CD4-positive, alpha-beta T cell treated with Interleukin-6 for 4 hours (primary cell): ENCODE results near the gene KIAA1755.
"Not testable (repeated sequence)": the region's sequence is repeated elsewhere in the genome, so short reads cannot be mapped to it uniquely, and the experiment has no call there.

Experiments used
- DNase-seq: peaks from one replicate; pipeline ENCODE4 v3.0.0-alpha.2; 2020; ENCODE audit warnings: mixed read lengths

The KIAA1755 gene

DNA sequence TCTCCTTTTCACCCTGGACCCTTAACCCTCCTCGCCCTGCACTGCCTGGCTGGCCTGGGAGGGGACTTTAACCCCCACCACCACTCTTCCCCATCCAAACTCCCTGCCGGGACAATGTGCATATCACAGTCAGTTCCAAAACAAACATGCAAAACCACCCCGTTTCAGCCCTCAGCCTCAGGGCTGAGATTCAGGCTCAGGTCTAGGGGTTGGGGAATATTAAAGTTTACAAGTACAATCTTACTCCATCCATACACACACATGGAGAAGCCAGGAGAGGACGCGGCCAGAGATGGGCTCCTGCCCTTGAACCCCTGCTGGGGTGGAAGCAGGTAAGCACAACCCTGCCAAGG, 534 bp downstream of the KIAA1755 start:
- no peak for DNase-seq

DNA sequence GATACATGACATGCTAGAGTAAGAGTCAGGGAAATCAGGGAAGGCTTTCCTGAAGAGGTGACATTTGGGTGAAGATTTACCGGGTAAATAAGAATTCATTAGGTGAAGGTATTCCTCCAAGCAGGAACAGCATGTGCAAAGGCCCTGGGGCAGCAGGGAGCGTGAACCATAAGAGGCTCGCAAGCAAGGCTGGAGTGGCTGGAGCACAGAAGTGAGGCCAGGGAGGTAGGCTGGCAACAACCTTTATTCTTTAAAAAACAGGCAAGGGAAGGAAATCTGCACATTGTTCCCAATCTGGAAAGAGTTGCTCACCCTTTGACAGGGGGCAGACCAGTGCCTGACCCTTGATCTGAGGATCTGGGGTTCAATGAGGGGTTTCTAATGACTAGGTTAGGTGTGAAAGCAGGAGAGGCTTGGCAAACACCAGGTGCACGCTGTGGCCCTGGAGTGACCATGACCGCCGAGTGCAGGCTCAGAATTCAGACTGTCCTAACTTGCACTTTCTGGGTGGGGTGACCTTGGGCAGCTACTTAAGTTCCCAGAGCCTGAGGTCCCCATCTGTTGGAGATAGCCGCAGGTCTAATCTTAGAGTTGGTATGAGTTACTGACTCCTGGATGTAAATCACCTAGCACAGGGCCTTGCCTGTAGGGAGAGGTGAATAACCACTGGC, 1.9 kb downstream of the KIAA1755 start:
- no peak for DNase-seq

DNA sequence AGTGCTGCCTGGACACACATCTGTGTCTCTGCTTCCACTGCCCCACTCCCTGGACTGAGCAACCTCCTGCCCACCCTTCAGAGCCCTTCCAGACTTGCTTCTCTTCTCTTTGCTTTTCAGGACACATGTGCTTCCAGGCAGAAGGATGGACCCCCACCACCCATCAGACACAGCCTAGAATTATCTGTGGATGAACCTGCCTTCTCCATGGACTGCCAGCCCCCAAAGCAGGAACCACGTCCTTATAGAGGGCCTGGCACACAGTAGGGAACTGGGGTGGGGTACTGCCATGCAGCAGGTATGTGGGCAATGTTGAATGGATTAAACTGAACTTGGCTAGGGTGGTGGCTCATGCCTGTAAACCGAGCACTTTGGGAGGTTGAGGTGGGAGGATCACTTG, 3.6 kb downstream of the KIAA1755 start:
- DNase-seq, result no peak

GRCh38 chr20:38256021-38256420, 4.5 kb downstream of the KIAA1755 start:
- DNase-seq, result no peak

GRCh38 chr20:38255393-38255792, 5.1 kb downstream of the KIAA1755 start:
- no peak for DNase-seq

GRCh38 chr20:38254621-38255020, 5.9 kb downstream of the KIAA1755 start:
- not testable (repeated sequence) for DNase-seq

DNA sequence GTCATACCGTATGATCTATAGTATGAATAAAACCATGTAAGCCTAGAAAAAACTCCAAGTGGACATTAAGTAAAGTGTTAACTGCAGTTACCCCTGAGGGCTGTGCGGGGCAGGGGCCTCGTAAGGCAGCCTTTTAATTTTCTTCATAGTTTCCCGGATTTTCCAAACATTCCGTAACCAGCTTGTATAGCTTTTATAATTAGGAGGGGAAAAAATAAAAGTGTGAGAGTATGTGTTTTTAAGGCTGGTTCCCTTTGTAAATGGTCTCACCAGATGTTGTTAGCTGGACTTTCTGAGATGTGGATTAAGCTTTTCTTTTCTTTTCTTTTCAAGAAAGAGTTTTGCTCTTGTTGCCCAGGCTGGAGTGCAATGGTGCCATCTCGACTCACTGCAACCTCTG, 7.0 kb downstream of the KIAA1755 start:
- DNase-seq, result no peak

GRCh38 chr20:38252292-38253288, 7.9 kb downstream of the KIAA1755 start:
- no peak for DNase-seq

- DNase-seq, result not testable (repeated sequence)
Measured at GRCh38 chr20:38251441-38251840, 9.1 kb downstream of the KIAA1755 start.

DNA sequence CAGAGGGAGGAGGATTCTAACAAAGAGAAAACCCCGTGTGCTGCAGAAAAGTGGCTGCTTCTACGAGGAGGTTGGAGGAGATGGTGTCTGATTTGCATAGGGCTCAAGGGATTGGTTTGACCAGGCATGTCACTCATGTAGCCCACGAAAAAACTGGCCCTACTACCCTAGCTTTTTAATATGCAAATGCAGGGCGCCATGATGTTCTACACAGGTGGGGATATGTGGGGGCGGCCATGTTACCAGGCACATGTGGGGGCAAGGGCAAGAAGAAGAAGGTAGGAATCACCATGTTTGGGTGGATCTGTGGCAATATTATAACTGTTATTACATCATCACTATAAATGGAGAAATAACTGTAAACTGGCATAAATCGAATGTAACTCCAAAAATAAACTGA, 9.9 kb downstream of the KIAA1755 start:
- no peak for DNase-seq

GRCh38 chr20:38249536-38250310, 10.8 kb downstream of the KIAA1755 start:
- DNase-seq, result no peak

DNA sequence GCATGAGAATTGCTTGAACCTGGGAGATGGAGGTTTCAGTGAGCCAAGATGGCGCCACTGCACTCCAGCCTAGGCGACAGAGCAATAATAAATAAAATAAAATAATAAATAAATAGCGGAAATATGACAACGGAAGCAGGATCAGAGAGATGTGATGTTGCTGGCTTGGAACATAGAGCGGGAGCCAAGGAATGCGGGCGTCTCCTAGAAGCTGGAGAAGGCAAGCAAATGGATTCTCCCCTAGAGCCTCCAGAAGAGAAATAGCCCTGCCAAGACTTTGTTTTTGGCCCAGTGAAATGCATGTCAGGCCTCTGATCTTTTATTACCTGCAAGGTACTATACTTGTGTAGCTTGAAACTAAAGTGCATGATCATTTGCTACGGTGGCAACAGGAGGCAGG, 12.4 kb downstream of the KIAA1755 start:
- DNase-seq, result no peak

- DNase-seq, result not testable (repeated sequence)
Measured at GRCh38 chr20:38247725-38248124, 12.8 kb downstream of the KIAA1755 start.

- DNase-seq, result no peak
Measured at GRCh38 chr20:38247166-38247509, 13.4 kb downstream of the KIAA1755 start.

DNA sequence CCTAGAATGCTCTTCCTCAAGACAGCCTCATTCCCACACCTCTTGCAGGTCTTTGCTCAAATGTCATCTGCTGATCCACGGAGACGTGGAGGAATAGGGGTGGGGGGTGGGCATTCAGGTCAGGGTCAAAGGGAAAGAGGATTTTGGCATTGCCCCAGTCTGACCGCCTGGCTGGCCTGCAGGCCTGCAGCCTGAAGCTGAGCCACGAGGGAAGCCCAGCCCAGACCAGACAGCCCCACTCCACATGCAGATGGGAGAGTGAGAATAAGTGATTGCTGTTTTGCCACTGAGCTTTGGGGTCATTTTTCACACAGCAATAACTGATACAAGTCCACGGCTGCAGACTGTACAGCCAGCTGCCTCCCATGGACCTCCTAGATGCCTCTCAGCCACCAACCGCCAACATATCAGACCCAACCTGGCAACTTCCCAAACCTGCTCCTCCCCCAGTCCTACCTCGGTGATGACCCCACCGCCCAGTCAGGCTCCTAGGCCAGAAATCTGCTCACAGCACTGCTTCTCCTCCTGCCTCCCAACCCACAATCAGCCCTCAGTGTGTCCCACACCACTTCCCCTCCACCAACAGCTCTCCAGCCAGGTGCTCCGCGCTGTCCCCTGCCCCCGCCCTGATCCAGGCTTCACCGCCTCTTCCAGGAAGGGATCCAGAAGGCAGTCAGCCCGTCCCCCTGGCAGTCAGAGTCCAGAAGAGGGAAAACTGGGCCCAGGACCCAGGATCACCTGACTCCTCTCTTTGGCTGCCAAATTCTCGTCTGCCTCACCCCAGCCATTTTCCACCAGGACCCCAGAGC, 14.0 kb downstream of the KIAA1755 start:
- DNase-seq, result no peak

DNA sequence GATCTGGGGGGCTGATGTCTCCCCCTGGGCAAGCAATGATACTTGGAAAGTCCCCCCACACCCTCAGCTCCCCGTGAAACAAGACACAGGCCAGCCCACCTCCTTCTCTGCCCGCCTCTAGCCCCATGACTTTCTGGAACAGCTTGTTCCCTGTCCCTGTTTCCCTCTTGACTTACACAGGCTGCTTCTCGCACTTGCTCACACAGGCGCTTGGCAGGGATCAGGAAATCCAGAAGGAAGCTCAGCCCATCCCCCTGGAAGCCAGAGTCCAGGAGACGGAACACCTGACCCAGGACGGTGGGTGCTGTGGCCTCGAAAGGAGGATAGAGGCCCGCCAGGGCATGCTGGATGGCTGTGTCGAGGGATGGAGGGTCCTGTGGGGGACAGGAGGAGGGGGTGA, 14.8 kb downstream of the KIAA1755 start:
- no peak for DNase-seq

DNA sequence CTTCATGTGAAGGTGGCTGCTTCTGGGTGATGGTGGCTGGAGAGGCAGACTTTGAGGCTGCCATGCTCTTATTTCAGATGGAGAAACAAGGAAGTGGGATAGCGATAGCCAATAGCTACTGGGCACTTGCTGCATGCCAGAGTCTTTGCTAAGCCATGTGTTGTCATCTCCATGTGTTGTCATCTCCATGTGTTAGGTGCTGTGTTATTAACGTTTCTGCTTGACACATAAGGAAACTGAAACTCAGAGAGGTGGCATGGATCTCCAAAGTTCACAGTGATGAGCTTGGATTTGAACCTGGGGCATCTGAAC, 16.9 kb downstream of the KIAA1755 start:
- no peak for DNase-seq

DNA sequence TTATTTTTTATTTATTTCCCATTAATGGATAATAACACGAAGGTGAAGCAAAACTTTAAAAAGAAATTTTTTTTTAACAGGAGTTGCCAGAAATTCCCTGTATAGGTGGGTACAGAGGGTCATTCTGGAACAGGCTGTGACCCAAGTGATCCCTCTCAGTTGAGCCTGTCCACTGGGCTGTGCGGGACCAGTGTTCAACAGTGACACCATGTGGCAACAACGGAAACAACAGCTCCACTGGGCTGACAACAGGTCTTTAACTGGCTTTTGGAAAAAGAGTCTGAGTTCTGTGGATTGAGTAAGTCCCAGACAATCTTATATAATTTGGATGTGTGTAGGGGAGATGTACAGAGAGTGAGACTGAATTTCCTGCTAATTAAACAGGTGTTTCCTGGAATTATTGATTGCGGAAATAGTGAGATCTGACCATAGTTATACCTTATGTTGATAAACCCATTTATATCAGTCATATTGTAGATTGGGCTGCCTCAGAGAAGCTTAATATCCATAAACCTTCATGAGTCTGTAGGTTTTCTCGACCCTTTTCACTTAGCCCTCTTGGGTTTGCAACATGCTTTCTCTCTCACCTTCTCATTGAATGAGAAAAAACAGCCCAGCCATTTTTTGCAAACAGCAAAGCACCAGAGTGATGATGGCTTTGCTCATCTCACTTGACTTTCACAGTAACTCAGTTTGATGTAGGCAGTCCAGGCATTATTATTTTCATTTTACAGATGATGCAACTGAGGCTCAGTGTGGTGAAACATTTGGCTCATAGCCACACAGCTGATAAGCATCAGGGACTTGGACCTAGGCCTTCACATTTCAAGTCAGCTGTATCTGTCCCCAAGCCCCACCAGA, 17.5 kb downstream of the KIAA1755 start:
- no peak for DNase-seq

DNA sequence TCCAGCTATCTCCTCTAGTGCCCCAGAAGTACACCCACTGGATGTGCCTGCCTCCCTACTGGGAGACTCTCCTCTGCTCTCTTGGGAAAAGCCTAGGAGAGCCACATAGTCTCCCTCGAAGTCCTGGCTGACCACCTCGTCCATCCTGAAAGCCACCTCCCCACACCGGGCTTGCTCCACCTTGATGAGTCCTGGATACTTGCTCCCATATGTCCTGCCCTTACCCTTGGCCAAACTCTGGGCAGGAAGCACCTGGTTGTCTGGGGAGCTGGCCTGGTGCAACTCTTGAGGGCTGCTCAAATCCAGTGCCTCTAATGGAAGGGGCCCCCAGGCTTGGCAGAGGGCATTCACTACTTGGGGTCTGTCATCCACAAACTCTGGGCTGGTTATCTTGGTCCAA, 19.3 kb downstream of the KIAA1755 start:
- no peak for DNase-seq

DNA sequence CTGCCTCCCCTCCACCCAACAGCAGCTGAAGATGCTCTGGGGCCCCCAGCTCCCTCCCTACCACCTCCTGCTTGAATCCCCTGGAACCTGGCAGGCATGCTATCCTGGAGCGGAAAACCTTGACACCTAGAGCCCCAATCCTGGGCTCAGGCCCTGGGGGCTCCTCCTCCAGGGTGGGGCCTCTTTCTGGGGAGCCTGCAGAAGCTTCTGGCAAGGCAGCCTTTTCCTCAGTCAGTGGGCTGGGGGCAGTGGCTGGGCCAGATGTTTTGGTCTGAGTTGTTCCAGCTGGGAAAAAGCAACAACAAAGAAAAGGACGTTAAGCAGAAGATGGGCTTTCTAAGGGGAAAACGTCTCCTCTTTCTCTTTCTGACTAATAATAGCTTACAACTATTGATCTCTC, 21.1 kb downstream of the KIAA1755 start:
- DNase-seq, result no peak

DNA sequence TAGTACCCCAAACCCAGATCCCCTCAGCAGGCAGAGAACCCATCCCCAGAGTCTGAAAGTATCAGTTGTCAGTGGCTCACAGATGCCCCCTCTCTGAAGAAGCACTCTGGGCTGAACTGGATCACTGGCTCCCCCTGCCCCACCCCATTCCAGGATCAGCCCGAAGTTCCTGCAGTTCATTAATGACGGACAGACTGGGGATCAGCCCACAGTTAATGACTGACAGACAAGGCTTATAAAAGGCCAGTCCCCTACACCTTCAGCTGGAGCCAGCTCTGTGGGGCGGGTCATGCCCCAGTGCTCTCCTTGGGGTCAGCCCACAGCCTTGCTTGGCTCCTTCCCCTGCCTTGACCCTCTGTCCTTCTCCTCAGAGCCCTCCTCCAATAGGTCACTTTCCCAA, 21.7 kb downstream of the KIAA1755 start:
- no peak for DNase-seq

GRCh38 chr20:38237381-38237780, 23.2 kb downstream of the KIAA1755 start:
- DNase-seq, result no peak
